Measurements from ENCODE around the gene CKMT1B.
"Not testable (repeated sequence)": the region's sequence is repeated elsewhere in the genome, so short reads cannot be mapped to it uniquely, and the experiment has no call there.

CKMT1B gene

GRCh38 chr15:43638464-43639204 is 44.8 kb downstream of the CKMT1B start:
- not testable (repeated sequence) for DNase-seq

All from NCI-H1417 (cell line).